Measurements from ENCODE around the gene L2HGDH. TPM values are rescaled to one million over a fixed set of nuclear protein-coding genes. Genes with fewer than 3 reads are reported as not detected.

L2HGDH gene
- total RNA-seq, 2 donors from 2014 or later, result 15.9 to 23.2 TPM

DNA sequence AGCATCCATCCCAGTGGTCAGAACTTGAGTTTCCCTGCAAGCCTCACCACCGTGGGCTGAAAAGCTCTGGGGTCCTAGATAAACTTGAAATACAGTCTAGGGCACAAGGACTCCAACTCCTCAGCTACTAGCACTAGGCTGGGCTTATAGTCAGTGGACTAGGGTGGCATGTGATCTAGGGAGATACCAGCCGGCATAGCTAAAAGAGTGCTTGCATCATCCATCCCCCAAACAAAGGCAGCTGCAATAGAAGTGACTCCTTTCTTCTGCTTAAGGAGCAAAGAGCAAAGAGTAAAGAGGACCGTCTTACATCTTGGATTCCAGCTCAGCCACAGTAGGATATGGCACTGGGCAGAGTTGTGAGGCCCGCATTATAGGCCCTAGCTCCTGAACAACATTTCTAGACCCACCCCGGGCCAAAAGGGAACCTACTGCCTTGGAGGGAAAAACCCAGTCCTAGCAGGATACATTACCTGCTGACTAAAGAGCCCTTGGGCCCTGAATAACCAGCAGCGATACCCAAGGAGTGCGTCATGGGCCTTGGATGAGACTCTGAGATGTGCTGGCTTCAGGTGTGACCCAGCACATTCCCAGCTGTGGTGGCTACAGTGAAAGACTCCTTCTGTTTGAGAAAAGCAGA, 62.8 kb downstream of the L2HGDH start:
- no peak overlapping the region for H3K27ac ChIP-seq (ENCODE audit: low read depth, low read length)
- TF ChIP-seq, protein P1, sequence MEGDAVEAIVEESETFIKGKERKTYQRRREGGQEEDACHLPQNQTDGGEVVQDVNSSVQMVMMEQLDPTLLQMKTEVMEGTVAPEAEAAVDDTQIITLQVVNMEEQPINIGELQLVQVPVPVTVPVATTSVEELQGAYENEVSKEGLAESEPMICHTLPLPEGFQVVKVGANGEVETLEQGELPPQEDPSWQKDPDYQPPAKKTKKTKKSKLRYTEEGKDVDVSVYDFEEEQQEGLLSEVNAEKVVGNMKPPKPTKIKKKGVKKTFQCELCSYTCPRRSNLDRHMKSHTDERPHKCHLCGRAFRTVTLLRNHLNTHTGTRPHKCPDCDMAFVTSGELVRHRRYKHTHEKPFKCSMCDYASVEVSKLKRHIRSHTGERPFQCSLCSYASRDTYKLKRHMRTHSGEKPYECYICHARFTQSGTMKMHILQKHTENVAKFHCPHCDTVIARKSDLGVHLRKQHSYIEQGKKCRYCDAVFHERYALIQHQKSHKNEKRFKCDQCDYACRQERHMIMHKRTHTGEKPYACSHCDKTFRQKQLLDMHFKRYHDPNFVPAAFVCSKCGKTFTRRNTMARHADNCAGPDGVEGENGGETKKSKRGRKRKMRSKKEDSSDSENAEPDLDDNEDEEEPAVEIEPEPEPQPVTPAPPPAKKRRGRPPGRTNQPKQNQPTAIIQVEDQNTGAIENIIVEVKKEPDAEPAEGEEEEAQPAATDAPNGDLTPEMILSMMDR (conservative IDR thresholded peaks at IDR 0.05), result no peak

DNA sequence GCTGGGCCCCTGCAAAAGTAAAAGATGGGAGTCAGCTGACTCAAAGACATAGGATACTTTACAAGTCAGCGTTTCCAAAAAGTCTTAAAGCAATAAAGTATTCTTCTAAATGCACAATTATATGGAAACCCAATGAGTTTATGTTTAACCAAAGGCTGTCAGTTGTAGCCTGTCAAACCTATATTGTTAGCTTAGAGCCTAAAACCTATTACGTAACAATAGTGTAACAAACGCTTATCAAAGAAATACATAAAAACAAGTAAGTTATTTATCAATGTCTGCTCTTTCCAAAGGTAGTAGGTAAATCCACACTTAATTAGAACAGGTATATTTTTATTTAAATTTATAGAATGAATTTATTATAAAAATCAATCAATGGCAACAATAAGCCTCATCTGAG, 64.8 kb downstream of the L2HGDH start:
- no peak overlapping the region for H3K4me3 Mint-ChIP-seq
- Histone ChIP-seq H3K27ac (ENCODE audit: low read depth, low read length) (no peak overlapping the region), H3K4me3 (ENCODE audit: low read length) (no peak overlapping the region), H3K4me1 (ENCODE audit: control insufficient read depth, insufficient read depth, low read length) (peaks cover 5% of the 10 kb centered on the region), H3K9ac (ENCODE audit: extremely low read depth, low read length, poor library complexity, severe bottlenecking) (no peak overlapping the region), H3K36me3 (ENCODE audit: control insufficient read depth, insufficient read depth, low read length) (peaks cover 5% of the 10 kb centered on the region), H3K9me3 (ENCODE audit: control insufficient read depth, low read length) (no peaks in the 10 kb centered on the region), H3K27me3 (ENCODE audit: control insufficient read depth, insufficient read depth, low read length, poor library complexity, severe bottlenecking) (no peaks in the 10 kb centered on the region)
- no peaks in the 10 kb centered on the region for H3K9me3 Mint-ChIP-seq
- H3K36me3 Mint-ChIP-seq (ENCODE audit: low read depth), result peaks cover 2% of the 10 kb centered on the region
- TF ChIP-seq, protein P1 (conservative IDR thresholded peaks at IDR 0.05), result no peak
- H3K4me1 Mint-ChIP-seq, result no peaks in the 10 kb centered on the region
- DNase-seq, result no peak
- H3K27ac Mint-ChIP-seq, result no peak overlapping the region
- WGBS, 2 experiments (ENCODE audit: insufficient coverage in 1 of 2, insufficient read length in 1 of 2), result 92% methylated on average over 2 of the region's 3 CpGs; no CpG with 5 or more reads in 1 of the 2 experiments
- no peaks in the 10 kb centered on the region for H3K27me3 Mint-ChIP-seq (ENCODE audit: insufficient read depth)

More for the DNA sequence above, 62.8 kb downstream of the L2HGDH start:
- peaks cover 5% of the 10 kb centered on the region for H3K4me1 ChIP-seq (ENCODE audit: control insufficient read depth, insufficient read depth, low read length)
- H3K27me3 ChIP-seq (ENCODE audit: control insufficient read depth, insufficient read depth, low read length, poor library complexity, severe bottlenecking), result no peaks in the 10 kb centered on the region
- H3K27ac Mint-ChIP-seq, result peak overlapping the region; percentile 31
- no peak overlapping the region for H3K4me3 ChIP-seq (ENCODE audit: low read length)
- H3K27me3 Mint-ChIP-seq (ENCODE audit: insufficient read depth), result no peaks in the 10 kb centered on the region
- no peak overlapping the region for H3K4me3 Mint-ChIP-seq
- WGBS, 2 experiments (ENCODE audit: insufficient coverage in 1 of 2, insufficient read length in 1 of 2), result 87 to 94% methylated on average over 6 to 7 of the region's 7 CpGs
- no peak overlapping the region for H3K9ac ChIP-seq (ENCODE audit: extremely low read depth, low read length, poor library complexity, severe bottlenecking)
- H3K9me3 Mint-ChIP-seq, result no peaks in the 10 kb centered on the region
- DNase-seq, result no peak
- H3K9me3 ChIP-seq (ENCODE audit: control insufficient read depth, low read length), result no peaks in the 10 kb centered on the region
- H3K36me3 Mint-ChIP-seq (ENCODE audit: low read depth), result peaks cover 13% of the 10 kb centered on the region
- H3K36me3 ChIP-seq (ENCODE audit: control insufficient read depth, insufficient read depth, low read length), result peaks cover 5% of the 10 kb centered on the region
- no peaks in the 10 kb centered on the region for H3K4me1 Mint-ChIP-seq

DNA sequence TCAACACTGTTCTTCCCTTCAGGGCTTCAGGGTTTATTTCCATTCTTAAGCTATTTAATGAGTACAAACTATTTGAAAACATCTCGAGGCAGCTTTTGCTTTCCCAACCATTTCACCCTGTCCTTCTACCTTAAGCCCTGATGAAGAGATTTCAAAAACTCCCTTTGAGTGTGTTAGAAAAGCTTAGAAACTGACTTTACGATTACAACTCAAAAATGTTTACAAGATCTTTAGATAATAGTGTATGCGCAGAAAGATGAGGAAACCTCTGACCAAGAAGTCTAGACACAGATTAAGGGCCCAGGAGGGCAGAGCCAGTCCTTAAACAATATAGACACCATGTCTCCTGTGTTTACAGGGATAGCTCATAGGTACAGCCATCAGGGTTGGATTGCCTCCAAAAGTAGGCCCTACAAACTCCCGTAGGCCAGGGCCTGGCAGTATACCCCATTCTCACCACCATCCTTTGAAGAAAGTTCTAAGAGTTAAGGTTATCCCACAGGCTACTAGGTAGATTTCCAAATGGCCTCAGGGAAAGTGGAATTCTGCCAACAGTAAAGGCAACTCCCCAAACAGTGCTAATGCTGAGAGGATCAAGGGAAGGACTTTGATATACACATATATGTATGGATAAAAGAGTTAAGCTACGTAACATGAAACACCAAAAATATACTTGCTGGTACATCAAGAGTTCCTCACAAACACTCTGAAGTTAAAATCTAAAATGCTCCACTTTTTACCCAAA, 69.3 kb downstream of the L2HGDH start:
- WGBS, 2 experiments (ENCODE audit: insufficient coverage in 1 of 2, insufficient read length in 1 of 2), result 91 to 100% methylated on average over 3 to 5 of the region's 5 CpGs
- TF ChIP-seq, protein P1 (conservative IDR thresholded peaks at IDR 0.05), result no peak

More for the DNA sequence above, 69.3 kb downstream of the L2HGDH start:
- no peaks in the 10 kb centered on the region for H3K27me3 Mint-ChIP-seq (ENCODE audit: insufficient read depth)
- H3K4me1 ChIP-seq (ENCODE audit: control insufficient read depth, insufficient read depth, low read length), result peaks cover 5% of the 10 kb centered on the region
- no peaks in the 10 kb centered on the region for H3K9me3 ChIP-seq (ENCODE audit: control insufficient read depth, low read length)
- H3K9ac ChIP-seq (ENCODE audit: extremely low read depth, low read length, poor library complexity, severe bottlenecking), result no peak overlapping the region
- H3K36me3 Mint-ChIP-seq (ENCODE audit: low read depth), result peaks cover 2% of the 10 kb centered on the region
- peaks cover 5% of the 10 kb centered on the region for H3K36me3 ChIP-seq (ENCODE audit: control insufficient read depth, insufficient read depth, low read length)
- H3K4me3 ChIP-seq (ENCODE audit: low read length), result no peak overlapping the region
- no peak overlapping the region for H3K27ac Mint-ChIP-seq
- H3K4me1 Mint-ChIP-seq, result no peaks in the 10 kb centered on the region
- H3K4me3 Mint-ChIP-seq, result no peak overlapping the region
- H3K27me3 ChIP-seq (ENCODE audit: control insufficient read depth, insufficient read depth, low read length, poor library complexity, severe bottlenecking), result no peaks in the 10 kb centered on the region
- no peaks in the 10 kb centered on the region for H3K9me3 Mint-ChIP-seq
- no peak for DNase-seq
- H3K27ac ChIP-seq (ENCODE audit: low read depth, low read length), result no peak overlapping the region

Measured in endodermal cell (in vitro differentiated cells).